Activated CD8-positive, alpha-beta memory T cell treated with anti-CD3 and anti-CD28 coated beads, Interleukin-2, amount 10 ng/mL, durations not matched to agents 7 days and 5 days (primary cell): Measurements from ENCODE around the gene FCAR. TPM values are rescaled to one million over a fixed set of nuclear protein-coding genes. Genes with fewer than 3 reads are reported as not detected.
"Not testable (repeated sequence)": the region's sequence is repeated elsewhere in the genome, so short reads cannot be mapped to it uniquely, and the experiment has no call there.

ENCODE experiments used
- ATAC-seq: fragments of 150-1000 bp; cut with Tn5 transposase; one replicate; pipeline ENCODE4 v1.10.0; 2021; ENCODE audit warnings: moderate library complexity
- CTCF ChIA-PET: fragments of 350-600 bp; sonication (Branson Sonifier 250); formaldehyde crosslinking; loops from one replicate; lab custom pipeline; 2021; ENCODE audit warnings: antibody characterized with exemption; lab: Charles Lee
- DNase-seq: peaks from one replicate; pipeline ENCODE4 v3.0.0-alpha.2; 2020
- H3K27ac Mint-ChIP-seq: one replicate; pipeline ENCODE4 v1.8.0; 2021; ENCODE audit warnings: mild to moderate bottlenecking, mixed read lengths
- H3K27me3 Mint-ChIP-seq: one replicate; pipeline ENCODE4 v1.8.0; 2021; ENCODE audit warnings: mixed read lengths
- H3K36me3 Mint-ChIP-seq: one replicate; pipeline ENCODE4 v1.8.0; 2021; ENCODE audit warnings: mild to moderate bottlenecking, mixed read lengths
- H3K4me1 Mint-ChIP-seq: one replicate; pipeline ENCODE4 v1.8.0; 2021; ENCODE audit warnings: mixed read lengths
- H3K4me3 Mint-ChIP-seq: one replicate; pipeline ENCODE4 v1.8.0; 2021; ENCODE audit warnings: mild to moderate bottlenecking, moderate library complexity, mixed read lengths
- H3K9me3 Mint-ChIP-seq: one replicate; pipeline ENCODE4 v1.8.0; 2022; ENCODE audit warnings: low read depth, mixed read lengths
- total RNA-seq, 2 experiments: library from RNA; stranded (reverse); gene quantifications; one replicate each; pipeline ENCODE4 v1.2.3, GENCODE V29; 2021

The FCAR gene
- total RNA-seq, 2 experiments from 2014 or later: not detected

- not testable (repeated sequence) for H3K4me1 Mint-ChIP-seq, H3K36me3 Mint-ChIP-seq, H3K27me3 Mint-ChIP-seq, DNase-seq, H3K9me3 Mint-ChIP-seq, H3K4me3 Mint-ChIP-seq, H3K27ac Mint-ChIP-seq, ATAC-seq
- CTCF ChIA-PET: interaction anchor here (1.2 kb wide), 1 partner anchor 20 kb away, joined by 3 read pairs; no protein-coding TSS in a partner anchor
Measured at GRCh38 chr19:54901153-54901552, 27.1 kb downstream of the FCAR start.

GRCh38 chr19:54902061-54902460 lies 28.0 kb downstream of the FCAR start:
- CTCF ChIA-PET: interaction anchor here (1.2 kb wide), 1 partner anchor 21 kb away, joined by 3 read pairs; no protein-coding TSS in a partner anchor
- no peaks in the 10 kb centered on the region for H3K36me3 Mint-ChIP-seq
- no peak for ATAC-seq
- no peak overlapping the region for H3K4me3 Mint-ChIP-seq
- peaks cover 8% of the 10 kb centered on the region for H3K4me1 Mint-ChIP-seq
- no peak overlapping the region for H3K27ac Mint-ChIP-seq
- no peaks in the 10 kb centered on the region for H3K9me3 Mint-ChIP-seq
- peaks cover 6% of the 10 kb centered on the region for H3K27me3 Mint-ChIP-seq
- no peak for DNase-seq

GRCh38 chr19:54903303-54903702 lies 29.3 kb downstream of the FCAR start:
- DNase-seq (no peak), ATAC-seq (no peak)
- Mint-ChIP-seq H3K27ac (no peak overlapping the region), H3K36me3 (no peaks in the 10 kb centered on the region), H3K27me3 (peaks cover 2% of the 10 kb centered on the region), H3K9me3 (no peaks in the 10 kb centered on the region), H3K4me3 (no peak overlapping the region), H3K4me1 (peaks cover 8% of the 10 kb centered on the region)
- CTCF ChIA-PET: interaction anchor here (1.2 kb wide), 1 partner anchor 12 kb away, joined by 3 read pairs; no protein-coding TSS in a partner anchor

- H3K4me1 Mint-ChIP-seq, H3K4me3 Mint-ChIP-seq, DNase-seq, H3K9me3 Mint-ChIP-seq, H3K27ac Mint-ChIP-seq, H3K27me3 Mint-ChIP-seq, H3K36me3 Mint-ChIP-seq, ATAC-seq: not testable (repeated sequence)
- CTCF ChIA-PET: interaction anchor here (1.2 kb wide), 1 partner anchor 13 kb away, joined by 3 read pairs; no protein-coding TSS in a partner anchor
Measured at GRCh38 chr19:54904261-54904660, 30.2 kb downstream of the FCAR start.

GRCh38 chr19:54905421-54905802 lies 31.4 kb downstream of the FCAR start:
- DNase-seq: no peak
- Mint-ChIP-seq H3K27ac (peak overlapping the region; percentile 54), H3K9me3 (no peaks in the 10 kb centered on the region), H3K4me1 (peaks cover 8% of the 10 kb centered on the region), H3K36me3 (no peaks in the 10 kb centered on the region), H3K4me3 (peak overlapping the region; percentile 1), H3K27me3 (no peaks in the 10 kb centered on the region)
- CTCF ChIA-PET: no interaction called here
- no peak for ATAC-seq

GRCh38 chr19:54905803-54906511 lies 31.9 kb downstream of the FCAR start, which contains the start of gene NCR1:
Gene NCR1 (plus strand): TSS chr19:54906148. CDS start chr19:54906188, 40 bp downstream.
- CTCF ChIA-PET: no interaction called here
- peak within 1 kb of the TSS; percentile 54 for H3K27ac Mint-ChIP-seq
- no peaks in the 10 kb centered on the region for H3K27me3 Mint-ChIP-seq
- H3K4me3 Mint-ChIP-seq: peak within 1 kb of the TSS; percentile 36
- ATAC-seq: peak; percentile 57
- peak; percentile 56 for DNase-seq
- peaks cover 8% of the 10 kb centered on the region for H3K4me1 Mint-ChIP-seq
- no peaks in the 10 kb centered on the region for H3K36me3 Mint-ChIP-seq
- no peaks in the 10 kb centered on the region for H3K9me3 Mint-ChIP-seq

GRCh38 chr19:54906819-54907218 lies 32.8 kb downstream of the FCAR start:
- no peak for ATAC-seq

GRCh38 chr19:54907899-54908298 lies 33.9 kb downstream of the FCAR start:
- not testable (repeated sequence) for H3K36me3 Mint-ChIP-seq, ATAC-seq, H3K27me3 Mint-ChIP-seq, H3K4me3 Mint-ChIP-seq, H3K9me3 Mint-ChIP-seq, H3K27ac Mint-ChIP-seq, DNase-seq, H3K4me1 Mint-ChIP-seq
- CTCF ChIA-PET: interaction anchor here (0.7 to 0.9 kb wide), 2 partner anchors 27 to 152 kb away, joined by 3 read pairs; no protein-coding TSS in a partner anchor

More at GRCh38 chr19:54906819-54907218, 32.8 kb downstream of the FCAR start:
- DNase-seq: no peak
- H3K36me3 Mint-ChIP-seq: no peaks in the 10 kb centered on the region
- H3K27ac Mint-ChIP-seq: no peak overlapping the region
- peaks cover 8% of the 10 kb centered on the region for H3K4me1 Mint-ChIP-seq
- CTCF ChIA-PET: interaction anchor here (0.9 kb wide), 1 partner anchor 26 kb away, joined by 3 read pairs; no protein-coding TSS in a partner anchor
- no peak overlapping the region for H3K4me3 Mint-ChIP-seq
- H3K9me3 Mint-ChIP-seq: no peaks in the 10 kb centered on the region
- H3K27me3 Mint-ChIP-seq: no peaks in the 10 kb centered on the region

GRCh38 chr19:54916822-54917221 lies 42.8 kb downstream of the FCAR start:
- CTCF ChIA-PET: interaction anchor here (0.7 kb wide), 1 partner anchor 1317 kb away, joined by 4 read pairs; no protein-coding TSS in a partner anchor
- no peak for DNase-seq
- no peak overlapping the region for H3K4me3 Mint-ChIP-seq
- peaks cover 12% of the 10 kb centered on the region for H3K4me1 Mint-ChIP-seq
- no peaks in the 10 kb centered on the region for H3K9me3 Mint-ChIP-seq
- no peak overlapping the region for H3K27ac Mint-ChIP-seq
- no peak for ATAC-seq
- H3K36me3 Mint-ChIP-seq: no peaks in the 10 kb centered on the region
- H3K27me3 Mint-ChIP-seq: no peaks in the 10 kb centered on the region

- Mint-ChIP-seq H3K4me3 (no peak overlapping the region), H3K27me3 (no peaks in the 10 kb centered on the region), H3K36me3 (peaks cover 2% of the 10 kb centered on the region), H3K27ac (no peak overlapping the region), H3K4me1 (peaks cover 12% of the 10 kb centered on the region), H3K9me3 (no peaks in the 10 kb centered on the region)
- ATAC-seq (no peak), DNase-seq (no peak)
- CTCF ChIA-PET: no interaction called here
Measured at GRCh38 chr19:54918499-54918898, 44.5 kb downstream of the FCAR start.

GRCh38 chr19:54919646-54920563 lies 45.9 kb downstream of the FCAR start:
- H3K27ac Mint-ChIP-seq, CTCF ChIA-PET, H3K27me3 Mint-ChIP-seq, H3K36me3 Mint-ChIP-seq, H3K4me3 Mint-ChIP-seq, H3K9me3 Mint-ChIP-seq, ATAC-seq, DNase-seq: not testable (repeated sequence)
- peaks cover 12% of the 10 kb centered on the region for H3K4me1 Mint-ChIP-seq

GRCh38 chr19:54921082-54921481 lies 47.0 kb downstream of the FCAR start:
- H3K9me3 Mint-ChIP-seq: peaks cover 5% of the 10 kb centered on the region
- CTCF ChIA-PET: no interaction called here
- H3K36me3 Mint-ChIP-seq: peaks cover 3% of the 10 kb centered on the region
- no peak overlapping the region for H3K27ac Mint-ChIP-seq
- peaks cover 12% of the 10 kb centered on the region for H3K4me1 Mint-ChIP-seq
- DNase-seq (peak; percentile 50), ATAC-seq (peak; percentile 65)
- no peak overlapping the region for H3K4me3 Mint-ChIP-seq
- no peaks in the 10 kb centered on the region for H3K27me3 Mint-ChIP-seq

GRCh38 chr19:54923276-54923675 lies 49.2 kb downstream of the FCAR start:
- Mint-ChIP-seq H3K27ac (no peak overlapping the region), H3K4me1 (peaks cover 5% of the 10 kb centered on the region), H3K36me3 (peaks cover 5% of the 10 kb centered on the region), H3K4me3 (no peak overlapping the region), H3K27me3 (no peaks in the 10 kb centered on the region), H3K9me3 (peaks cover 8% of the 10 kb centered on the region)
- CTCF ChIA-PET: interaction anchor here (1.2 kb wide), 1 partner anchor 42 kb away, joined by 3 read pairs; no protein-coding TSS in a partner anchor
- DNase-seq (no peak), ATAC-seq (no peak)
